GM19455 (cell line): ENCODE results near the gene SPACDR.
A peak's percentile ranks its signal among the peaks of the same experiment; 100 is the strongest.

ENCODE experiments used
- ATAC-seq: cut with Tn5 transposase; IDR thresholded peaks from one replicate; pipeline ENCODE4 v1.9.1; 2021; ENCODE audit not compliant: unreplicated experiment

The SPACDR gene

GRCh38 chr7:100437150-100438100 lies 26.6 kb downstream of the SPACDR start:
- no peak for ATAC-seq

GRCh38 chr7:100435401-100436304 lies 28.4 kb downstream of the SPACDR start:
- ATAC-seq, result peak; percentile 35

DNA sequence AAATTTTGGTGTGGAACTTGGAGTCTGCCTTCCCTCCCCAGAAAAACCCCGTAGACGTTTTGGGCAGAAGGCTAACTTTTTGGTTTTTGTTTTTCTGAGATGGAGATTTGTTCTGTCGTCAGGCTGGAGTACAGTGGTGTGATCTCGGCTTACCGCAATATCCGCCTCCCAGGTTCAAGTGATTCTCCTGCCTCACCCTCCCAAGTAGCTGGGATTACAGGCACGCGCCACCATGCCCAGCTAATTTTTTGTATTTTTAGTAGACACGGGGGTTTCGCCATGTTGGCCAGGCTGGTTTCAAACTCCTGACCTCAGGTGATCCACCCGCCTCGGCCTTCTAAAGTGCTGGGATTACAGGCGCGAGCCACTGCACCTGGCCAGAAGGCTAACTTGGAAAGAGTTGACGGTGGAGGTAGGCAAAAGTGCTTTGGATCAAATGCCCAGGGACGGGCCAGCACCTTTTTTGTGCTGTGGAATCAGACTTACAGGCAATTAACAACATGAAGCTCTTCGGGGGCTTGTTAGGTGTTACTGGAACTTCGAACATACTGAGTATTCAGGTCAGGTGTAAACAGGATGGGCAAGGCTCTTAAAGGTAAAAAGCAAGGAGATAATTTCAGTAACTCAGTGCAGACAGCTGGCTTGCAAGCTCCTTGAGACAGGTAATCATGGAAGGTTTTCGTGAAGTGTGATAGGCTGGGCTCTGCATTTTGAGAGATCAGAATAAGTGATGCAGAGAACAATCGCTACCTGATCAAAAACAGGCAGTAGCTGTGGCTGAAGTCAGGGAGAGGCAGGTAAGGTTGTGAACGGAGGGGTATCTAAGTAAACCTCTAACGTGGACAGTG lies 29.5 kb downstream of the SPACDR start:
- ATAC-seq, result no peak

GRCh38 chr7:100433592-100434296 lies 30.3 kb downstream of the SPACDR start:
- no peak for ATAC-seq

GRCh38 chr7:100433276-100433591 lies 30.8 kb downstream of the SPACDR start:
- no peak for ATAC-seq

DNA sequence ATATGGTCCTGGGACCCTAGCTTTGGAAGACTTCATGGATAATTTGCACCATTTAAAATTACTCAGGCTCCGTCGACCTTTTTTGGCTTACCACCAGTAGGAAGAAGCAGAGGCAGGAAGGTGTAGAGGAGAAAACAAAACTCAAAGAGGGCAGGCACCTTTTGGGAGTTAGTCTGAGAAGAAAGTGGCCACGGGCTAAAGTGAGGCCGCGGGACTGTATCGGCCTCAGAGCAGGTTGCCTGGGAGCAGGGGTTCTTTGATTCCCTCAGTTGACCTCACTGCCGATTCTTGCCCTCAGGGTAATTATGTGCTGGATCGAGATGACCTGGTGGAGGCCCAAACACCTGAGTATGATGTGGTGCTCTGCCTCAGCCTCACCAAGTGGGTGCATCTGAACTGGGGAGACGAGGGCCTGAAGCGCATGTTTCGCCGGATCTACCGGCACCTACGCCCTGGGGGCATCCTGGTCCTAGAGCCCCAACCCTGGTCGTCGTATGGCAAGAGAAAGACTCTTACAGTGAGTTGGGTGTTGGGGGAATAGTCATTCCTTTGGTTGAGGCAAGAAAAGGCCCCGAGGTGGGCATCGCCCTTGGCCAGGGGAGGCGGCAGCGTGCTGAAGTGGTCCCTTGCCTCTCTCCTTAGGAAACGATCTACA lies 31.3 kb downstream of the SPACDR start:
- no peak for ATAC-seq

DNA sequence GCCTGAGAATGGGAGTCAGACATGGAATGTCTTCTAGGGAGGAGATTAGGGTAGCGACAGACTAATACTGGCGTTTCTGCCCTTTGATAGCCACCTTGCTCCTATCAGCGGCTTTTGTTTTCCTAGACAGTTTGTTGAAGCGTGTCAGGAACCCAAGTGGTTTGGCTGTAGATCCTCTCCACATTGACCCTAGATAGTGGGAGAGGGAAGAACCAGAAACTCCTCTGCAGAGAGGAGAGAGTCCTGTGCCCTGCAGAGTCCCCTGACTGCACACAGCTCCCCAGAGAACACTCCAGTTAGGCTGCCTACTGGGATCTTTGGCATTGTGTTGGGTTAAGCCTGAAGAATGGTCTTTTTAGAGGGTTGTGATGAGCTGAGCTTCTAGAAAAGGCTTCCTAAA lies 32.0 kb downstream of the SPACDR start:
- no peak for ATAC-seq

DNA sequence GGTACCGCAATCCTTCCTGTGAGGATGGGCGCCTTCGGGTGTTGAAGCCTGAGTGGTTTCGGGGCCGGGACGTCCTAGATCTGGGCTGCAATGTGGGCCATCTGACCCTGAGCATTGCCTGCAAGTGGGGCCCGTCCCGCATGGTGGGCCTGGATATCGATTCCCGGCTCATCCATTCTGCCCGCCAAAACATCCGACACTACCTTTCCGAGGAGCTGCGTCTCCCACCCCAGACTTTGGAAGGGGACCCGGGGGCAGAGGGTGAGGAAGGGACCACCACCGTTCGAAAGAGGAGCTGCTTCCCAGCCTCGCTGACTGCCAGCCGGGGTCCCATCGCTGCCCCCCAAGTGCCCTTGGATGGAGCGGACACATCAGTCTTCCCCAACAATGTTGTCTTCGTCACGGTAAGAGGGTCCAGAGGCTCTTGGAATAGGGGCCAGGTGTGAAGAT lies 32.7 kb downstream of the SPACDR start:
- ATAC-seq, result no peak

DNA sequence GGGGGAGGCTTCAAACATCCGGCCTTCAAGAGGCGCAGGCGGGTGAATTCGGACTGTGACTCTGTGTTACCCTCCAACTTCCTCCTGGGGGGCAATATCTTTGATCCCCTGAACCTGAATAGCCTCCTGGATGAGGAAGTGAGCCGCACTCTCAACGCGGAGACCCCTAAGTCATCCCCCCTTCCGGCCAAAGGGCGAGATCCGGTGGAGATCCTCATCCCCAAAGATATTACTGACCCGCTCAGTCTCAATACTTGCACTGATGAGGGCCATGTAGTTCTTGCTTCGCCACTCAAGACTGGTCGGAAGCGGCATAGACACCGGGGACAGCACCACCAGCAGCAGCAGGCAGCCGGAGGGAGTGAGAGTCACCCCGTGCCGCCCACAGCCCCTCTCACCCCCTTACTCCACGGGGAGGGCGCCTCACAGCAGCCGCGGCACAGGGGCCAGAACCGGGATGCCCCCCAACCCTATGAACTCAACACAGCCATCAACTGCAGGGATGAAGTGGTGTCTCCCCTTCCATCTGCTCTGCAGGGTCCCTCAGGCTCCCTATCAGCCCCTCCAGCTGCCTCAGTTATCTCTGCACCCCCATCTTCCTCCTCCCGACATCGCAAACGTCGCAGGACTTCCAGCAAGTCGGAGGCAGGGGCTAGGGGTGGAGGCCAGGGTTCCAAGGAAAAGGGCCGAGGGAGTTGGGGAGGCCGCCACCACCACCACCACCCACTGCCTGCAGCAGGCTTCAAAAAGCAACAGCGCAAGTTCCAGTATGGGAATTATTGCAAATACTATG lies 33.4 kb downstream of the SPACDR start:
- ATAC-seq, result no peak

DNA sequence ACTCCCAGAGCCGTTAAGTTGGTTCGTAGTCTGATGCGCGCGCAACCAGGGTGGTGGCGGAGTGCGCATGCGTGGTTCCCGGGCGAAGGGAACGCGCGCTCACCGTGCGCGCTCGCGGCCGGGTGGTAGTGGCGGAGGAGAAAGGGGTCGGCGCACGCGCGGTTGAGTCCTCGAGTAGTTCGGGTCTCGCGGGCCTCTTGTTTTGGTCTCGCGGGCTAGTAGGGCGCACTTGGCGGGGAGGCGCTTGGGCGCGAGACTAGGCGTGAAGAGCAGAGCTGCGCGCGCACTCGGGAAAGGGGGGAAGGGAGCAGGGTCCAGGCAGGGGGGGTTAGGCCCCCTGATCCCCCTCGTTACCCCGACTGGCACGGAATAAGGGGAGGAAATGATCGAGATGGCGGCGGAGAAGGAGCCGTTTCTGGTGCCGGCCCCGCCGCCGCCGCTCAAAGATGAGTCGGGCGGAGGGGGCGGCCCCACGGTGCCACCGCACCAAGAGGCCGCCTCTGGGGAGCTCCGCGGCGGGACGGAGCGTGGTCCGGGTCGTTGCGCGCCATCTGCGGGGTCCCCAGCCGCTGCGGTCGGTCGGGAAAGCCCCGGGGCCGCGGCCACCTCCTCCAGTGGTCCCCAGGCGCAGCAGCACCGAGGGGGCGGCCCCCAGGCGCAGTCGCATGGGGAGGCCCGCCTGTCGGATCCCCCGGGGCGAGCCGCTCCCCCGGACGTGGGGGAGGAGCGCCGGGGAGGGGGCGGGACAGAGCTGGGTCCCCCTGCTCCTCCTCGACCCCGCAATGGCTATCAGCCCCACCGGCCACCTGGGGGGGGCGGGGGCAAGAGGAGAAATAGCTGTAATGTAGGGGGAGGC lies 34.2 kb downstream of the SPACDR start, which contains the start of gene MEPCE:
Gene MEPCE (plus strand): TSS at position 195 of the 856 bp plus-strand sequence. CDS start 188 bp downstream, at position 383.
- peak; percentile 43 for ATAC-seq

- ATAC-seq, result peak; percentile 39
Observed at GRCh38 chr7:100428967-100429636, 35.0 kb downstream of the SPACDR start.

DNA sequence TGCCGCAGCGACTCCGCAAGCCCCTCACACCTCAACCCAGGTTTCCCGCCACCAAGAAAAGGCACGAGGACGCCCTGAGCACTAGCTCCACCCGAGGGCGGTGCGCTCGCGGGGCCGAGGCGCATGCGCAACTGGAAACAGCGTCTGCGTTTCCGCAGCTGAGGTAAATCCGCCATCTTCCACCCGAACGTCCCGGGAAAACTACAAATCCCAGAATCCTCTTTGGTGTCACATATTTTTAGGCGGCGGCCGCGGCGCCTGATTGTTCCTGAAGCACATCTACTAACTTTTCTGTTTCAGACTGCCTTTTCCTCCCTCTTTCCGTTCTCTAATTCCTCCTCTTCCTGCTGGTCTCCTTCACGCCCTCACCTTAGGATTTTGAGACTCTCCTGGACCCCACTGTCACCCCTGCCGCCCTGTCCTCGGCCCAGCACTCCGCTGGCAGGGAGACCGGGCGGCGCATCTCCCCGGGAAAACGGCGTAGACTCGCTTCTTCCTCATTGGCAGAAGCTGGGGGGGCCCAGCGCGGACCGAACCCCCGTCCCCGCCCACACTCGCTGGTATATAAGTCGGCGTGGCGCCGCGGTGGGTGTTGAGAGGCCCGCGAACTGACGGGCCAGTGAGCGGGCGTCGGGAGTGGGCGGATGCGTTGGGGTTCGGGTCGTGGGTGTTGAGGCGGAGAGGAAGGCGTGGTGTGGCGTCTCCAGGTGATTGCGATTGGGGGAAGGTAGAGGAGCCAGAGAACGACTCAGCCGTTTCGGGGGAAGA lies 35.7 kb downstream of the SPACDR start, which contains the start of gene ZCWPW1:
Gene ZCWPW1 (minus strand): TSS at position 505 of the 768 bp plus-strand sequence. CDS start 8,054 bp downstream, outside the sequence.
- ATAC-seq, result peak; percentile 44

GRCh38 chr7:100427762-100428198 lies 36.3 kb downstream of the SPACDR start:
- ATAC-seq, result no peak

DNA sequence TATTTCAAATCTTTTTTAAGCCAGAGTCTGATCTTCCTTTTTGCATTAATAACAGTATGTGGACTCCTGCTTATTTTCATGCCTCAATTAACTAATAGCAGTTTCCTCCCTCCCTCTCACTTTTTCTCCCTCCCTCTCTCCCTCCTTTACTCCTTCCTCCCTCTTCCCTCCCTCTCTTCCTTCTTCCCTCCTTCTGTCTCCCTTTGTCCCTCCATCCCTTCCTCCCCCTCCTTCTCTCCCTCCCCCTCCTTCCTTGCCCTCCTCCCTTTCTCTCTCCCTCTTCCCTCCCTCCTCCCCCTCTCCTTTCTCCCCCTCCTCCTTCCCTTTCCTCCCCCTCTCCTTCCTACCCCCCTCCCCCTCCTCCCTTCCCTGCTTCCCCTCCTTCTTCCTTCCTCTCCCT lies 37.5 kb downstream of the SPACDR start:
- ATAC-seq, result no peak

- no peak for ATAC-seq
Observed at GRCh38 chr7:100425347-100425746, 38.7 kb downstream of the SPACDR start.

GRCh38 chr7:100423315-100423714 lies 40.7 kb downstream of the SPACDR start:
- no peak for ATAC-seq
